ENCODE data around the gene GUCY1A2. TPM values are rescaled to one million over a fixed set of nuclear protein-coding genes. Genes with fewer than 3 reads are reported as not detected.

The GUCY1A2 gene
- total and polyA plus RNA-seq, 2 donors (not counting 1 experiment from before 2014, with no cell fraction given) = not detected

DNA sequence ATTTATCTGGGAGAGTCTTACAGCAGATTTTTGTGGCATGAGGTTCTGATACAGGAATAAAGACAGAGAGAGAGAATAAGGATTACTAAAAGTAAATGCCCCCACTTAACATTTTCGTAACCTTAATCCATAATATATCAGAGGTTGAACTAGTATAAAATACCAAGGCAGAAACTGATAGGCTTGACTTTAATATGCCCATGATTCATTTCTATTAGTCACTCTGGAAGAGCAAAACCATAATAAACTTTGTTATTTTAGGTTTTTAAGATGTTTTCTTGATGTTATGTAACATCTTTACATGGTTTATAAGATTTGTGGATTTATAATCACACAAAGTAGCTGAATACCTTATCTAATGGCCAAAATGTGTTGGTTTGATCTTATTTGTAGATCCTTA is 19.1 kb downstream of the GUCY1A2 start:
- Mint-ChIP-seq H3K27me3 (no peaks in the 10 kb centered on the region), H3K4me1 (no peaks in the 10 kb centered on the region), H3K4me3 (no peak overlapping the region), H3K9me3 (ENCODE audit: insufficient read depth) (no peaks in the 10 kb centered on the region), H3K27ac (no peak overlapping the region)
- H3K79me2 ChIP-seq (ENCODE audit: control insufficient read depth, insufficient read depth, low read length) = no peaks in the 10 kb centered on the region
- DNase-seq (no peak), ATAC-seq (ENCODE audit: low read depth) (no peak)
- intact Hi-C loops (cut with micrococcal nuclease) = no loop called here
- H3K27me3 ChIP-seq (replicated peaks in 1 of 4; ENCODE audit: control extremely low read depth in 1 of 4, control insufficient read depth in 3 of 4, insufficient read depth in 4 of 4, low read length in 3 of 4) = no peaks in the 10 kb centered on the region
- no CpG with 5 or more reads among the region's 1 CpG for WGBS (ENCODE audit: insufficient coverage)
- no peak overlapping the region for H3K4me2 ChIP-seq (replicated peaks; ENCODE audit: low read depth, low read length, poor library complexity, severe bottlenecking)
- TF ChIP-seq, protein P1, sequence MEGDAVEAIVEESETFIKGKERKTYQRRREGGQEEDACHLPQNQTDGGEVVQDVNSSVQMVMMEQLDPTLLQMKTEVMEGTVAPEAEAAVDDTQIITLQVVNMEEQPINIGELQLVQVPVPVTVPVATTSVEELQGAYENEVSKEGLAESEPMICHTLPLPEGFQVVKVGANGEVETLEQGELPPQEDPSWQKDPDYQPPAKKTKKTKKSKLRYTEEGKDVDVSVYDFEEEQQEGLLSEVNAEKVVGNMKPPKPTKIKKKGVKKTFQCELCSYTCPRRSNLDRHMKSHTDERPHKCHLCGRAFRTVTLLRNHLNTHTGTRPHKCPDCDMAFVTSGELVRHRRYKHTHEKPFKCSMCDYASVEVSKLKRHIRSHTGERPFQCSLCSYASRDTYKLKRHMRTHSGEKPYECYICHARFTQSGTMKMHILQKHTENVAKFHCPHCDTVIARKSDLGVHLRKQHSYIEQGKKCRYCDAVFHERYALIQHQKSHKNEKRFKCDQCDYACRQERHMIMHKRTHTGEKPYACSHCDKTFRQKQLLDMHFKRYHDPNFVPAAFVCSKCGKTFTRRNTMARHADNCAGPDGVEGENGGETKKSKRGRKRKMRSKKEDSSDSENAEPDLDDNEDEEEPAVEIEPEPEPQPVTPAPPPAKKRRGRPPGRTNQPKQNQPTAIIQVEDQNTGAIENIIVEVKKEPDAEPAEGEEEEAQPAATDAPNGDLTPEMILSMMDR (IDR thresholded peaks at IDR 0.05) = no peak
- TF ChIP-seq EZH2 (IDR thresholded peaks at IDR 0.05; ENCODE audit: borderline replicate concordance, insufficient read depth, low read depth, low read length, poor library complexity, severe bottlenecking) = no peak
- H4K20me1 ChIP-seq (ENCODE audit: control insufficient read depth, insufficient read depth, low read length, poor library complexity, severe bottlenecking) = no peaks in the 10 kb centered on the region
- CTCF ChIA-PET = no interaction called here
- no peak overlapping the region for H3K27ac ChIP-seq (ENCODE audit: low read length in 2 of 2)
- H3K4me1 ChIP-seq (ENCODE audit: control insufficient read depth in 2 of 2, insufficient read depth in 2 of 2, low read length in 2 of 2) = no peaks in the 10 kb centered on the region
- H3K4me3 ChIP-seq (ENCODE audit: control extremely low read depth in 1 of 5, extremely low read depth in 1 of 5, insufficient read depth in 1 of 5, low read depth in 2 of 5, low read length in 4 of 5) = no peak overlapping the region
- H3K9me3 ChIP-seq (ENCODE audit: control extremely low read depth in 1 of 3, control insufficient read depth in 2 of 3, insufficient read depth in 1 of 3, low read length in 2 of 3) = no peaks in the 10 kb centered on the region
- H3K9ac ChIP-seq (ENCODE audit: low read length) = no peak overlapping the region
- POLR2A ChIA-PET = no interaction called here
- H2AFZ ChIP-seq (ENCODE audit: insufficient read depth, low read depth, low read length, poor library complexity, severe bottlenecking) = no peak overlapping the region
- H3K36me3 ChIP-seq (replicated peaks in 1 of 2; ENCODE audit: control extremely low read depth in 1 of 2, control insufficient read depth in 1 of 2, extremely low read depth in 1 of 2, insufficient read depth in 2 of 2, low read length in 1 of 2) = no peaks in the 10 kb centered on the region

DNA sequence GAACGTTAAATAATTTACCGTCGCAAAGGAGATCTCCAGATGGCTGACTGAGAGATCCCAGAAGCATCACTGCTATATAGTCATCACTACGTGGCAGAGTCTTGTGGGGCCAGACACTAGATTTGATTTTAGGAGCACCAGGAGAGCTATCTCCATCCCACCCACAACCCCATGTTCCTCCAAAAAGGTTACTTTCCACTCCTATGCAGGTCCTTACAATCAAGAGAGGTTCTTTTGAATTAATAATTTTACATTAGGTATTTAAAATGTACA is 19.4 kb downstream of the GUCY1A2 start:
- POLR2A ChIA-PET = no interaction called here
- no peak for ATAC-seq (ENCODE audit: low read depth)
- WGBS (ENCODE audit: insufficient coverage) = 67% methylated on average over 3 of the region's 4 CpGs
- intact Hi-C loops (cut with micrococcal nuclease) = no loop called here
- H3K9ac ChIP-seq (ENCODE audit: low read length) = no peak overlapping the region
- no peaks in the 10 kb centered on the region for H3K27me3 ChIP-seq (replicated peaks in 1 of 4; ENCODE audit: control extremely low read depth in 1 of 4, control insufficient read depth in 3 of 4, insufficient read depth in 4 of 4, low read length in 3 of 4)
- H4K20me1 ChIP-seq (ENCODE audit: control insufficient read depth, insufficient read depth, low read length, poor library complexity, severe bottlenecking) = no peaks in the 10 kb centered on the region
- DNase-seq = no peak
- CTCF ChIA-PET = no interaction called here
- H3K4me3 Mint-ChIP-seq = no peak overlapping the region
- no peaks in the 10 kb centered on the region for H3K79me2 ChIP-seq (ENCODE audit: control insufficient read depth, insufficient read depth, low read length)
- TF ChIP-seq EZH2 (IDR thresholded peaks at IDR 0.05; ENCODE audit: borderline replicate concordance, insufficient read depth, low read depth, low read length, poor library complexity, severe bottlenecking) = no peak
- TF ChIP-seq, protein P1 (IDR thresholded peaks at IDR 0.05) = no peak
- no peaks in the 10 kb centered on the region for H3K36me3 ChIP-seq (replicated peaks in 1 of 2; ENCODE audit: control extremely low read depth in 1 of 2, control insufficient read depth in 1 of 2, extremely low read depth in 1 of 2, insufficient read depth in 2 of 2, low read length in 1 of 2)
- H3K9me3 ChIP-seq (ENCODE audit: control extremely low read depth in 1 of 3, control insufficient read depth in 2 of 3, insufficient read depth in 1 of 3, low read length in 2 of 3) = no peaks in the 10 kb centered on the region
- H3K4me3 ChIP-seq (ENCODE audit: control extremely low read depth in 1 of 5, extremely low read depth in 1 of 5, insufficient read depth in 1 of 5, low read depth in 2 of 5, low read length in 4 of 5) = no peak overlapping the region
- no peaks in the 10 kb centered on the region for H3K9me3 Mint-ChIP-seq (ENCODE audit: insufficient read depth)
- no peak overlapping the region for H3K27ac Mint-ChIP-seq
- H3K27me3 Mint-ChIP-seq = no peaks in the 10 kb centered on the region
- H3K4me1 Mint-ChIP-seq = no peaks in the 10 kb centered on the region
- no peaks in the 10 kb centered on the region for H3K4me1 ChIP-seq (ENCODE audit: control insufficient read depth in 2 of 2, insufficient read depth in 2 of 2, low read length in 2 of 2)
- H2AFZ ChIP-seq (ENCODE audit: insufficient read depth, low read depth, low read length, poor library complexity, severe bottlenecking) = no peak overlapping the region
- no peak overlapping the region for H3K4me2 ChIP-seq (replicated peaks; ENCODE audit: low read depth, low read length, poor library complexity, severe bottlenecking)
- H3K27ac ChIP-seq (ENCODE audit: low read length in 2 of 2) = no peak overlapping the region

All from B cell (primary cell).